ENCODE data around the gene SLC22A4.

SLC22A4 gene

DNA sequence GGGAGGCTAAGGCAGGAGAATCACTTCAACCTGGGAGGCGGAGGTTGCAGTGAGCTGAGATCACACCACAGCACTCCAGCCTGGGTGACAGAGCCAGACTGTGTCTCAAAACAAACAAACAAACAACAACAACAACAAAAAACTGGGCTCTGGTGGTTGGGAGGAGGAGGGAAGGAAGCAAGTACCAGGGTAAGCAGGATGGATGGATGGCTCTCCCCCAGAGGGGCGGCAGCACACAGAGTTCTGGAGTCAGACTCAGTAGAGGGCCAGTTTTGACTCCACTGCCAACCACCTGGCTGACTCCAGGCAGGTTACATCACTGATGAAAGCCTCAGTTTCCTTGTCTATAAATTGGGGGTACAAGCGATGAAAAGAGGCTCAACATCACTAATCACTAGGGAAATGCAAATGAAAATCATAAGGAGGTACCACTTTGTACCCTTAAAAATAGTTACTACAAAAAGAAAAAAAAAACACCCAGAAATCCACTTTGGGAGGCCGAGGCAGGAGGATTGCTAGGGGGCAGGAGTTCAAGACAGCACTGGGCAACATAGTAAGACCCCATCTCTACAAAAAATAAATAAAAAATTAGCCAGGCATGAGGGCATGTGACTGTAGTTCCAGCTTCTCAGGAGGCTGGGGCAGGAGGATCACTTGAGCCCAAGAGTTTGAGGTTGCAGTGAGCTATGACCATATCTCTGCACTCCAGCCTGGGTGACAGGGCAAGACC, 3.2 kb downstream of the SLC22A4 start:
- no peak overlapping the region for H3K4me3 ChIP-seq (ENCODE audit: low read depth, low read length)

DNA sequence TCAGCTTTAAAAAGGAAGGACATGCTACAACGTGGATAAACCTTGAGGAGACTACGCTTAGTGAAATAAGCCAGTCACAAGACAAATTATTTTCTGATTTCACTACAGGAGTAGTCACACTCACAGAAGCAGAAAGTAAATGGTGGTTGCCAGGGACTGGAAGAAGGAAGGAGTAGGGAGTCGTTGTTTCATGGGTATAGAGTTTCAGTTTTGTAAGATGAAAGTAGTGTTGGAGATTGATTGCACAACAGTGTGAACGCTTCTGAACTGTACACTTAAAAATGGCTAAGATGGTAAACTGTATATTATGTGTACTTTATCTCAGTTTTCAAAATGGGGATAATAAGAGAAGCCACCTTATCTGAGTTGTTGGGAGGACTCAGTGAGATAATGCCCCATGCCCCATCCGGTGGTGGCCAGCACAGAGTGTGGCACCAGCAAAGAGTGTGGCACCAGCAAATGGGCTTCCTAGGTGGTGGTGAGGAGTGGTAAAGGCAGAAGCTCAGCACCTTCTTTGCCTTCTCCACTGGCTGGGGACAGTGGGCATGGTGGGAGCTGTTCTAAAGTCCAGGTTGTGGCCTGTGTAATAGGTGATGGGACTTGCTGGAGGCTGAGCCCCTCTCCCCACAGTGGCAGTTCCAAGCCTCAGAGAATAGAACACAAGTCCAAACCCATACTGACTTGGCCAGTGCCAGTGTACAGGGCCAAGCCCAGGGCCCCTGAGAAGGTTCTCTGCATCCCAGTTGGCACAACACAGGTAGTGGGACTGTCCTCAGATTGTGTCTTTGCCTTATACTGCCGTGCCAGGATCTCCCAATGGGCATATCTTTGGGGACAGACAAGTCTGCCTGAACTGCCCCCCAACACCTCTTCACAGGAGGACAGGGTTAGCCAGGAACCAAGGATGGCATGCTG, 4.4 kb downstream of the SLC22A4 start:
- H3K4me3 ChIP-seq (ENCODE audit: low read depth, low read length): no peak overlapping the region

DNA sequence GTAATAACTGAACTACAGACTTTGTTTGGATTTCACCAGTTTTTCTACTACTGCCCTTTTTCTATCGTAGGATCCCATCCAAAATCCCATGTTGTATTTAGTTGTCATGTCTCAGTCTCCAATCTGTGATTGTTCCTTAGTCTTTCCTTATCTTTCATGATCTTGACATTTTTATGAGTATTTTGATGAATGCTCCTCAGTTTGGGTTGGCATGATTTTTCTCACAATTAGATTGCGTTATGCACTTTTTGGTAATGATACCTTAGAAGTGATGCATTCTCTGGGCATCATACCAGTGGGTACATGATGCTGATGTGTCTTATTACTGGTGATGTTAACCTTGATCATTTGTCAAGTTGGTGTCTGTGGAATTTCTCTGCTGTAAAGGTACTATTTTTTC, 5.7 kb downstream of the SLC22A4 start:
- no peak overlapping the region for H3K4me3 ChIP-seq (ENCODE audit: low read depth, low read length)

DNA sequence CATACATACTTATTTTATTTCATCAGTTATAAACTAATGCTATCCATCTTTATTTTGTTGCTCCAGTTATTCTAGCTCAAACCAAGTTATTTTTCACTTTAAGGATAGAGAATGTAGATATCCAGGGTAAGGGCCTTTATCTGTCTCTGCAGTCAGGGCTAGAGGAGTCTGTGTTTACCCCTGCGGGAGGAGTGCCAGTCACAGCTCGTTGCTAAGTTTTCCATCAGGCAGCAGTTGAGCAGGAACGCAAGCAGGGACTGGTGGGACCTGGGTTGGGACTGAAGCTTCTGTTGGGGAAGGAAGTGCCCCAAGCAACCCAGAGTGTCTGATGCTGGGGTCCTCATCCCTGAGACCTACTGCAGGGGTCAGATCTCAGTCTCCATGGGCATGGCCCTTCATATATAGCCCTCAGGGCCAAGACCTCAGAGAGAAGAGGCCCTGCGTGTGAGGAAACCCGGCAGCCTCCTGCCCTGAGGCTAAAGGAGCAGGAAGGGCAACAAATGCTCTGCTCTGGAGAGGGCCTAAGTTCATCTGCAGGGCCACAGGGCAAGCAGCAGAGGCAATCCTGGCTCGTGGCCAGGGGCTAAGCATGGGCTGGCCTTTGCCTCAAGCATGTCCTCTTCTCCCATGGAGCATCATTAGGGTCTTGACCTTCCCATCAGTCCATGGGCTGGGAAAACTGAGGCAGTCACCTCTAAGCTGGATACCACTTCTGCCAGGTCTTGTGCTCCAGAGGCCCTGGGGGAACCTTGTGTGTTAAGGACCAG, 6.6 kb downstream of the SLC22A4 start:
- no peak overlapping the region for H3K4me3 ChIP-seq (ENCODE audit: low read depth, low read length)

DNA sequence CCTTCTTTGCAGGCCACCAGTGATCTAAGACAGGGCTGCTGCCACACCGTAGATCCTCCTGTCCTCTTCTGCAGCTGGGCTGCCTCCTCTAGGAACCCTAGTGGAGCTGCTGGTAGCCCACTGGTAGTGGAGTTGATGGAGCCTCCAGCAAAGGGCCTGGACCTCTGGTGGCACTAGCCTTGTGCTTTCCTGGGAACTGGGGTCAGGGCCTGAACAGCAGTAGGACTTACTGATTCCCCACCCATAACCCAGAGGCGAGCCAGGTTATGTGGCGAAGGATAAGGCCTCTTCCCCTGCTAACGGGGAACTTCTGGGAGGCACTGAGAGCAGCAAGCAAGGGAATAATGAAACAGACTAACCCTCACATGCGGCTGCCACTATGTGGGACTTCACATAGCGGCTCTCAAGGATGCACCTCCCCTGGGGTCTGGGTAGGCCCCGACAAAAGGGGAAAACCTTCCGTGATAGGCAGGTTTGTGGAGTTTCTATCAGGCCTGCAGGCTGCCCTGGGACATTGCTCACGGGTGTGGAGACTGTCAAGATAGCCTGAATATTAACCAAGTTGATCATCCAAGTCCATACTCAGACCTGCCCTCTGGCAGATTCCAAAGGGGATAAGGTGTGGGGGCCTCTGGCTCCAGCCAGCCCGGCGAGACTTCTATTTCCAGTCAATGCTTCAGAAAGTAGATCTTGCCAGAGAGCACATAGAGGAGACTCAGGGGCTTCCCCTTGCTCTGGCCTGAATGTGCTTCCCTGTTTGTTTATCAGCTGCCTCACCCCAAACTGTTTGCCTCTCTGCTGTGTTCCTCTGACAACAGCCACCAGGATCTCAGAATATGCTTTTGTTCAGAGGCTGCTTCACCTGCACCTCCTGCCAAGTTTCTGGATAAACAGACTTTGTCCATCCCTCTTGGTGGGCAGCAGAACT, 7.4 kb downstream of the SLC22A4 start:
- H3K4me3 ChIP-seq (ENCODE audit: low read depth, low read length): no peak overlapping the region

DNA sequence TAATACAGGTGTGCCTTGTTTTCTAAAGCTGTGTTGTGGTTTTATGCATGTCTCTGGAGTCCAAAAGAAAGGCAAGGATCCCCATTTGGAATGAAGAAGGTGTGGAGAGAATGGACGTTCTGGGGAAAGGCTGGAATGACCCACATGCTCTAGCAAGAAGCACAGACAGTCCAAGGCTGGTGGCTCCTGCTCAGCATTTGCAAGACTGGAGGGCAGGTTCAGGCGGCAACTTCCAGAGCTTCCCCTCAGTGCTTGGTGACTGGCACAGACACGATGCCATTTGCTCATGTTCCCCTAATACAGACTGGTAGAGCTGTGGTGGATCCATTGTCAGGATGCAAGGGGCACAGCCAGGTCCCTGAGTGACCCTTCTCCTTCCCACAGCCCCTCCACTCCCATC, 8.2 kb downstream of the SLC22A4 start:
- no peak overlapping the region for H3K4me3 ChIP-seq (ENCODE audit: low read depth, low read length)

DNA sequence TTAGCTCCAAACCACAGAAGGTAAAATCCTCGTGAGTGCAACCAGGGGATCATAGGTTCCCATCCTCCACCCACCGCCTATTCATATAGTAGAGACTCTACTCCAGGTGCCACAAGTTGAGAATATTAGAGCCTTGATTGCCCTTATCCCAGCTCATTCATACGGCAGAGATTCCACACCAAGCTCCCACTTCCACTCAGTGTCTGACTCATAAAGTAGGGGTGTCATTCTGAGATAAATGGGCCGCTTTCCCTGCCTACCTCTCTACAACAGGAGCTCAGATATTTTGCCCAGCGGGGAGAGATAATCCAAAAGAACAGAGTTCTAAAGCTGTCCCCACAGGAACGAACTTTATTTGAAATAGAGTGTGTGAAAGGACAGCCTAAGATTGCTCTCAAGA, 9.4 kb downstream of the SLC22A4 start:
- H3K4me3 ChIP-seq (ENCODE audit: low read depth, low read length): no peak overlapping the region

DNA sequence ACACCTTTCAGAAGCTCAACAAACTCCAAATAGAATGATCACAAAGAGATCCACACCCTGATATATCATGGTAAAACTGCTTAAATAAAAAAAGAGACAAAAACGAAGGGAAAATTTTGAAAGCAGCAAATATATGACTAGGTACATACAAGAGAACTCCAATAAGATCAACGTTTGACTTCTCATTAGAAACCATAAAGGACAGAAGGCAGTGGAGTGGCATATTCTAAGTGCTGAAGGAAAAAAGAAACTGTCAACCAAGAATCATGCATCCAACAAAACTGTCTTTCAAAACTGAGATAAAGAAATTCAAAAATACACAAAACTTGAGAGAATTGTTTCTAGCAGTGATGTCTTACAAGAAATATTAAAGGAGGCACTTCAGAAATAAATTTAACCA, 11.2 kb downstream of the SLC22A4 start:
- H3K4me3 ChIP-seq (ENCODE audit: low read depth, low read length): no peak overlapping the region

DNA sequence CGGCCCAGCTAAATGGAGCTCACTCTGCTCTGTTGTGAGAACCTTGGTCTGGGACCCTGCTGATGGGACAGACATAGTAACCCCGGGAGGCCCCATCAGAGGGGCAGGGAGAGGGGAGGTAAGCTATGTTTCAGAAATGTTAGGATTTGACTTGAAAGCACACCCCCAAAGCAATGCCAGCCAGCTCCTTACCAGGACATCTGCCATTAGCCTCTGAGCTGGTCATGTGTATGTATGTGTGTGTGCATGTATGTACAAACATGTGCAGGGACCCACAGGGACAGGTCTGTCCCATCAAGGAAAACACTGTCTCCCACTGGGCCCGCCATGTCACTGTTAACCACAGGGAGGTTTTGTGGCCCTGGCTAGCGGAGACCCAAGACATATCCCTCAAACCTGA, 14.5 kb downstream of the SLC22A4 start:
- no peak overlapping the region for H3K4me3 ChIP-seq (ENCODE audit: low read depth, low read length)

DNA sequence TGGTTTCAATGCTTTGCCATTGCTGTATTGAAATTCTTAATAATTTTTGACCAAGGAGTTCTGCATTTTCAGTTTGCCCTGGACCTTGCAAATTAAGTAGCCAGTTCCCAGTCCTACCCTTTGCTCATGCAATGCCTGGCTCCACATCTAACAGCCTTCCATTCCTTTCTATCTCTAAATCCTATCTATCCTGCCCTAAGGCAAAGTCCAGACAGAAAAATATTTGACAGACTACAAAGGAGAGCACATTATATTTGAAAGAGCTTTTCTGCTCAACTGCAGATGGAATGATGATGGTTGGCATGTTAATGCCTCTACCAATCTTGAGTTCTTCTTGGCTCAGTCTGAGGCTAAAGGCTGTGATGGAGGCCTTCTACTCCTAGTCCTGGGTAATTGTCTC, 15.5 kb downstream of the SLC22A4 start:
- H3K4me3 ChIP-seq (ENCODE audit: low read depth, low read length): no peak overlapping the region

DNA sequence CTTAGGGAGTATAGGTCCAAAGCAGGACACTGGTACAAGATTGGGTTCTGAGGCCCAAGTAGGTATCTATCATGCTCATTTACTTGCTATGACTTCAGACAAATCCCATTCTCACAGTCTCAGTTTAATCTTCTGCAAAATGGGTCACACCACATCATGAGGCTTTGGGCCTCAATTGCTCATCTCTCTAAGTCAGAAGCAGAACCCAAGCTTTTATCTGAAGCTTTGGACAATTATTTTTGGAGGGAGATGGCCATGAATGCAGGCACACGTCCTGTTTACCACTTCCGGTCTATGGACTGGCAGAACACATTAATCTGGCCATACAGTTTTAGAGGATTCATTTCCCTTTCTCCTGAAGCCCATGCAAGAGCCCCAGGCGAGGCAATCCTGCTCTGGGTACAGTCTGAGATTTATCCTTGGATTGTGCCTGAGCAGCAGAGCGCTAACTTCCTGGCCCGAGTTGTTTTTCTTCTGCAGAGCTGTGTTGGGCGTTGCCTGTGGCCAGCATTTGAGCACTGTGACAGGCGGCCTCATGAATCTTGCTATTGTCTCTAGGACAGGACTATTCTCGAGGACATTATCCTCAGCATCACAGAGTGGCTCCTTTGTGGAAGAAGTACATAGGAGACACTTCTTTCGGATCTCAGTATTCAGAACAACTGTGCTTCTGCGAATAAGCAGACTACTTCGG, 16.1 kb downstream of the SLC22A4 start:
- H3K4me3 ChIP-seq (ENCODE audit: low read depth, low read length): no peak overlapping the region

DNA sequence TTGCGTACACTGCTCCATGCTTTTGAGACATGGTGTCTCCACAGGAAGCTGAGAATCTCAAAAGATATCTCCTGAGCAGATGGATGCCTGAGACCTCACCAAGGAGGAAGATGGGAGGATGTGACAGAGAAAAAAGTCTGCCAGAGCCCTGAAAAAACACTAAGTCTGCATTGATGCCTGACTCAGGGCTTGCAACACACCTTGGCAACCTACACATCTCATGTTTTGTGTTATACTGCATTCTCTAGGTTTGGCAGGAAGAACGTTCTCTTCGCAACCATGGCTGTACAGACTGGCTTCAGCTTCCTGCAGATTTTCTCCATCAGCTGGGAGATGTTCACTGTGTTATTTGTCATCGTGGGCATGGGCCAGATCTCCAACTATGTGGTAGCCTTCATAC, 19.2 kb downstream of the SLC22A4 start:
- no peak overlapping the region for H3K4me3 ChIP-seq (ENCODE audit: low read depth, low read length)

DNA sequence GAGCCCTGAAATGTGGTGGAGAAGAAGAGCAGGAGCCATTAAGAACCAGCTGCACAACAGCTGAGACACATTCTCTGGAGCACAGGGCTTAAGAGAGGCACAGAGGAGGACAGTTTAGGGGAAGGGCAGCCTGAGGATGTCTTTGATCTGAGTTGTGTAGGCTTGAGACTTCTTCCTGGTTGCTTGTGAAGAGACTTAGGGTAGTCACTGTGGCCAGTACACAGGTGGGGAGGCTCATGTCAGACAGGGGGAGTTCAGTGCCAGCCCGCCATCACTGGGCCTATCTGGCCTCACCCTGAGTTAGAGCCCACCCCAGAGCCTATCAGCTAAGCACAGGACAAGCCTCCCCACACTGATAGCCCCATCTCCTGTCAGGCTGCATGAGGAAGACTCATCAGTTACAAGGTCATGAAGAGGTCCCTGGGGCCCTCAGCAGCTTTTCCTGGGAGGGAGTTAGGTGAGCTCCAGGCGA, 19.8 kb downstream of the SLC22A4 start:
- no peak overlapping the region for H3K4me3 ChIP-seq (ENCODE audit: low read depth, low read length)

DNA sequence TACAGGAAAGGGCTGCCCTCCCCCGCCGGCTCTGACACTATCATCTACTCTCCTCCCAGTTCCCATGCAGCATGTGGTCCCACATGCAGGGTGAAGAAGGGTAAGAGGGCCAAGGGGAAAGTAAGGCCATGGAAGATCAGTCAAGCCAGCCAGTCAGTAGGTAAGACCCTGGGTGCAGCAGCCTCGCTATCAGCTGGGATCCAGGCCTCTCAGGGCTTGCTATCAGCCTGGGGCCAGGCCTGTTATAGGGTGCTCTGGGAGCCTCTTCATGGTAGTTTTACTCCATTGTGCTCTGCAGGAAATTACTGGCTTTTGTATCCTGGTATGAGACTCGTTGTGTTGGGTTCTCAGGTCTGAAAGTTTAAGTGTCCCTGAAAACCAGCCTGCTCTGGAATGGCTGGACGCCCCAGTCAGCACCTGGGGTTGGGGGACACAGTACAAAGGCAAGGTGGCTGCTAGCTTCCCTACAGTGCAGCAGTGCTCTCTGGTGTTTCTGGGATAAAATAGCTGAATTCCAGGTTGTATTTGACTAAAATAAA, 21.4 kb downstream of the SLC22A4 start:
- H3K4me3 ChIP-seq (ENCODE audit: low read depth, low read length): no peak overlapping the region

DNA sequence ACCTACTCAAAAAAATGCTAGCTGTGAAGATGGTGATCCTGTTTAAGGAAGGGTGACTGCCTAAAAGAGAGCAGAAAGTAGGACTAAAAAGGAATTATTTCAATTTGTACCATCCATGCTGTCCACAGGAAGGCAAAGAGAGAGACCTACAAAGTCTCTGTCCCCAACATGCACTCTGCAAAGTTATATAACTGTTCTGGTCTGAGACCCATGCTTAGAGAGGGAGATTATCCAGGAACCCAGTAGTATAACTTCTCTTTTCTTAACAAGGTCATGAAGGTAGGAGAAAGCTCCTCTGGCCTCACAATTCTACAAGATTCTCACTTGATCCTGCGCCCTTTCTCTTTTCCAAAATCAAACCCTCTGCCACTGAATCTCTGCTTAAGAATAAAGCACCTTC, 25.8 kb downstream of the SLC22A4 start:
- no peak overlapping the region for H3K4me3 ChIP-seq (ENCODE audit: low read depth, low read length)

DNA sequence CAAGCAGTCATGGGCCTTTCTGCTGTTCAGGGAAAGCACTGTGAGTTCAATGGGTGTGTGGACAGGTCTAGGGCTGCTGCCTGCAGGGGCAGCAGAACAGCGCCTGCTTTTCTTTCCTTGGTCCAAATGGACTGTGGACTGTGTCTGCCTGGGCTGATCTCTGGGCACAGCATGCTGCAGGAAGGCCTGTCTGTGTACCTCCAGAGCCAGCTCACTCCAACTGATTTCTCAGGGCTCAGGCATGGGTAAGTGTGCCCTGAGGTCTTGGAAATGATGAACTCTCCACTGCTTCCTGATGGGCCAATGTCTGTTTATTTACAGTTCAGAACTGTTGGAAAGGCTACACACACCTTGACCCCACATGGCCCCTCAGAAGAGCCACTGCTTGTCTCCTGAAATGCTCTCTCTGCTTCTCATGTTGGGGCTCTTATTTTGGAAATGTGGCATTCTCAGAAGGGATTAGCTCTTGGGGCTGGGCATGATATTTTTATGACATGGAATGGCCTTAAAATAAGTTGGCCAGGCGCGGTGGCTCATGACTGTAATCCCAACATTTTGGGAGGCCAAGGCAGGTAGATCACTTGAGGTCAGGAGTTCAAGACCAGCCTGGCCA, 27.0 kb downstream of the SLC22A4 start:
- no peak overlapping the region for H3K4me3 ChIP-seq (ENCODE audit: low read depth, low read length)

DNA sequence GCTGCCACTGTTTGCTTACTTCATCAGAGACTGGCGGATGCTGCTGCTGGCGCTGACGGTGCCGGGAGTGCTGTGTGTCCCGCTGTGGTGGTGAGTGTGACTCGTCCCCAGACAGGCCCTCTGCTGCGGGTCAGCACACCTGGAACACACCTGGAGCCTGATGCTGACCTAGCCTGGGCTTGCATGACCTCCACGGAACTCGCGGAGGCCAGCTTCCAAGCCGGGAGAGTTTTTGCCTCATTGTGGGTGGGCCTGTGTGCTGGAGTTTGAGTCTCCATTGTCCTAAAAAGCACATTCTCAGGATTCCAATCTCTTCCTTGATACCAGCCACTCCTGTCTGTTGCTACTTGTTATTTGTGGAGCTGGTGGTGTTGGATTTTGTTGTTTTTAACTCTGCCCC, 28.1 kb downstream of the SLC22A4 start:
- no peak overlapping the region for H3K4me3 ChIP-seq (ENCODE audit: low read depth, low read length)

DNA sequence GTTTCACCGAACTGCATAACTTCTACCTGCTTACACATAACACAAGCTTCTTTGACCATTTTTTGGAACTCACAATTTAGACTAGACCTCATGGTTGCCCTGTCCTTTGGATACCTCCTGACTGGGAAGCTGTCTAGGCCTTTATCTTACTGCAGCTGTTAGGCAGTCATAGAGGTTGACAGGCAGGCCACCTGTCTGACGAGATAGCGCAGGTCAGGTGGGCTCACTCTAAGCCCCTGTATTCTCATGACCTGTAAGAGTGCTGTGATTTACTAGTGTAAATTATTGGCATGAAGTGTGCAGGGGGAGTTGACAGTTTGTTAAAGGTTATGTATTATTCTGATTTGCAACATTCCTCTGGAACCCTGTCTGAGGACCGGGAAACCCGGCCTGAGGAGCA, 29.0 kb downstream of the SLC22A4 start:
- no peak overlapping the region for H3K4me3 ChIP-seq (ENCODE audit: low read depth, low read length)

DNA sequence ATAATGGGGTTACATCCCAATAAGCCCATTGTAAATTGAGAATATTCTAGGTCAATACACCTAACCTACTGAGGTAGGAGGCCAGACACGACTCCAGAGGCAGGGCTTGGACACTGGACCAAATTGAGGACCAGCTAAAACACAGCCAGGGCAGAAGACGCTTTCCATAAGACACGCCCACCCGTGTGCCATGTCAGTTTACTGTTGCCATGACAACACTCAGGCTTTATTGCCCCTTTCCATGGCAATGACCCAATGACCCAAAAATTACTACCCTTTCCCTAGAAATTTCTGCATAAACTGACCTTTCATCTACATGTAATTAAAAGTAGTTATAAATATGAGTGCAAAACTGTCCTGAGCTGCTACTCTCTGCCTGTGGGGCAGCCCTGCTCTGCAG, 31.5 kb downstream of the SLC22A4 start:
- no peak overlapping the region for H3K4me3 ChIP-seq (ENCODE audit: low read depth, low read length)
